Measurements from ENCODE around the gene SPR.

GRCh38 chr2:72937356-72937669, 50.1 kb downstream of the SPR start:
- TF ChIP-seq CTCF (IDR thresholded peaks at IDR 0.05; ENCODE audit: low read depth, low read length): no peak
- TF ChIP-seq EZH2phosphoT487 (IDR thresholded peaks at IDR 0.05; ENCODE audit: low read depth): no peak

All from OCI-LY3 (cell line).